Ishikawa (cell line): ENCODE data around the gene STXBP3.

Experiments
- EP300 ChIP-seq: IDR thresholded peaks from 2 replicates; pipeline ENCODE4 v1.6.1; 2012; ENCODE audit warnings: borderline replicate concordance
- TAF1 ChIP-seq: IDR thresholded peaks from 2 replicates; pipeline ENCODE4 v1.6.1; 2012; ENCODE audit warnings: low read depth, mild to moderate bottlenecking
- TF ChIP-seq, protein P1 (sequence below): IDR thresholded peaks from 2 replicates; pipeline ENCODE4 v1.6.1; 2012

DNA sequence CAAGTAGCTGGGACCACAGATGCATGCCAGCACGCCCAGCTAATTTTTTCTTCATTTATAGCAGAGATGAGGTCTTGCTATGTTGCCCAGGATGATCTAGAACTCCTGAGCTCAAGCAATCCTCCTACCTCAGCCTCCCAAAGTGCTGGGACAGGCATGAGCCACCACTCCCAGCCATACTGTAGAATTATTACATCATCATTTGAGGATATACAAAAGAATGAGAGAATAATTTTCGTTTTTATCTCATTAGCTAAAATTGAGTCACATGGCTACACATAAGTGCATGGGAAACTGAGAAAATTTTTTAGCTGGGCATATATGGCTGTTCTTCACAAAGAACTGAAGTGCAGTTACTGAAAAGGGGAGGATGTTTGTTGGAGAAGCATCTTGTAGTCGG, 21.2 kb downstream of the STXBP3 start:
- TF ChIP-seq TAF1, result no peak
- TF ChIP-seq, protein P1, sequence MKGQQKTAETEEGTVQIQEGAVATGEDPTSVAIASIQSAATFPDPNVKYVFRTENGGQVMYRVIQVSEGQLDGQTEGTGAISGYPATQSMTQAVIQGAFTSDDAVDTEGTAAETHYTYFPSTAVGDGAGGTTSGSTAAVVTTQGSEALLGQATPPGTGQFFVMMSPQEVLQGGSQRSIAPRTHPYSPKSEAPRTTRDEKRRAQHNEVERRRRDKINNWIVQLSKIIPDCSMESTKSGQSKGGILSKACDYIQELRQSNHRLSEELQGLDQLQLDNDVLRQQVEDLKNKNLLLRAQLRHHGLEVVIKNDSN, result no peak
- no peak for TF ChIP-seq EP300
